CD1c-positive myeloid dendritic cell (primary cell): Measurements from ENCODE around the gene NEDD4L.

Experiments used
- DNase-seq: peaks from one replicate; pipeline ENCODE4 v3.0.0-alpha.2; 2016; ENCODE audit errors: extremely low spot score

The NEDD4L gene

DNA sequence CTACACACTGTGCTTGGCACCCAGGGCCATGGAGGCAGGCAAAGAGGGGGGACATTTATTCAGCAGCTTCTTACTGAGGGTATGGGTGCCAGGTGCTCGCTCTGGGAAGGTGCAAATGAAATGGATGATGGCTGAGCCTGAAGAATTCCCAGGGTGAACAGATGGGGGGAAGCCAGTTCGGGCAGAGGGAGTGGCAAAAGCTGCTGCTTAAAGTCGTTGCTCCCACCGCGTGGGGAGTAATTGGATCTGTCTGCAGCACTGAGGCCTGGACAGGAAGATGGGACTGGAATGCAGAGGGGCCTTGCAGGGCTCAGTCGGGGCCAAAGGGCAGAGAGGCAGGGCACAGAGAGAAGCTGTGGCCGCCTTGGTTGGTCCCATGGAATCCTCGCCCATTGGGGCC lies 51.2 kb downstream of the NEDD4L start:
- DNase-seq, result no peak

- DNase-seq, result no peak
These were observed 51.6 kb downstream of the NEDD4L start for GRCh38 chr18:58095655-58096054.

- DNase-seq, result no peak
These were observed 52.6 kb downstream of the NEDD4L start for GRCh38 chr18:58096658-58097057.

DNA sequence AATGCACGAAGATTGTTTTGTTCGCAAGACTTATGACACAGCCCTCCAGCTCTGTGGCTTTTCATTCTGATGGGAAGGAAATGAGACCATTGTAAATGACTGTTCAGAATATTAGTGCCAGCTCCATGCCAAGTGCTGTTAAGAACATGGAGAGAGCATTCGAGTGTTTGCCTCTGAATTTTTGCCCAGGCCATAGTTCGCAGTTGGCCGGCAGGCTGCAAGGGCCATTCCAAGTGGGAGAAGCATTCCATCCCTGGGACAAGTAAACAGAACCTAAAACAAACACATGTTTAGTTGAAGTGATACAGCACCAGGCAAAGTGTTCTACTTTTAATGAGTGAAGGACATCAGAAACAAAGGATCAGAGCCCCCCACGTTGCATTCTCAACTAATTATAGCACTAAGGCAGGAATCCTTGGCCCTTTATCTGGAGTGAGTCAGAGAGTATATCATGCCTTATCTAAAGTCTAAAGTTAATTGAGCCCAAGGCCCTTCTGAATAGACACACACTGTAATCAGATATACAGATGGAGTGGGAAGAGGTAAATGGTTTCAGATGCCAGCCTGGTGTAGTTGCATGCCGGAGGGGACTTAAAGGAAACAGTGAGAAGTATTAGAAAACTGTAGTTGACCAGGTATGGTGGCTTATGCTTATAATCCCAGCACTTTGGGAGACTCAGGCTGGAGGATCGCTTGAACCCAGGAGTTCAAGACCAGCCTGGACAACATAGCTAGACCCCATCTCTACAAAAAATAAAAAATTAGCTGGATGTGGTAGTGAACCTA lies 53.3 kb downstream of the NEDD4L start:
- DNase-seq, result no peak

GRCh38 chr18:58097907-58098166 lies 53.8 kb downstream of the NEDD4L start:
- DNase-seq, result no peak

DNA sequence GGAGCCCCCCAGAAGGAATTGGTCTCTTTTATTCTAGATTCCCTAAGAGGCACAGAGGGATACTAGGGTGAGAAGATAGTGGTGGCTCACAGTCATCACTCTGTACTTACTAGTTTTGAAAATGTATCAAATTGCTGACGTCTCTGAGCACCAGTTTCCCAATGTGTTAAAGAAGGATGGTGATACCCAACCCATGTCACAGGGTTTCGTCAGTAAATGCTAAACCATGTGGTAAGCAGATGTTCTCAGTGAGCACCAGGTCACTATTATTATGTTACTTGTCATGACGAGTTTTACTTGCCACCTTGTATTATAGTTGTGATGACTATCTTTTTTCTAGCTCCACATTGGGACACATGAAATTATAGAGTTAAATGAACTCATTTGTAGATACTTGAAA lies 54.7 kb downstream of the NEDD4L start:
- no peak for DNase-seq

DNA sequence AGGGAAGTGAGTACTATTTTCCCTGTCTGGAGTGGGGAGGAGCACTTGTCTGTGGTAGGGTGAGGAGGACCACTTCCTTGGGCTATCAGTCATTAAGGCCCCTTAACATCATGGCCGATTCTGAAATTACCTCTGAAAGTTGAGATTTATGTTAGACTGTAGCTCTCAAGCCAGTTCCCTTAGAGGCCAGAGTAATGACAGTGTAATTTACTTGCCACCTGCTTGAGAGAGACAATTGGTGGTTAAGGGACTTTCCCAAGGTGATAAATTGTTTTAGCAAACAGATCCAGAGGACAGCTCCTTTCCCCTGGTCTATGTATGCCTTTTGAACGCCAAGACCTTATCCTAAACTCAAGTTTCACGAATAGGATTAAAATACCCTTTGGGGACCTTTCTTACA lies 56.1 kb downstream of the NEDD4L start:
- no peak for DNase-seq

DNA sequence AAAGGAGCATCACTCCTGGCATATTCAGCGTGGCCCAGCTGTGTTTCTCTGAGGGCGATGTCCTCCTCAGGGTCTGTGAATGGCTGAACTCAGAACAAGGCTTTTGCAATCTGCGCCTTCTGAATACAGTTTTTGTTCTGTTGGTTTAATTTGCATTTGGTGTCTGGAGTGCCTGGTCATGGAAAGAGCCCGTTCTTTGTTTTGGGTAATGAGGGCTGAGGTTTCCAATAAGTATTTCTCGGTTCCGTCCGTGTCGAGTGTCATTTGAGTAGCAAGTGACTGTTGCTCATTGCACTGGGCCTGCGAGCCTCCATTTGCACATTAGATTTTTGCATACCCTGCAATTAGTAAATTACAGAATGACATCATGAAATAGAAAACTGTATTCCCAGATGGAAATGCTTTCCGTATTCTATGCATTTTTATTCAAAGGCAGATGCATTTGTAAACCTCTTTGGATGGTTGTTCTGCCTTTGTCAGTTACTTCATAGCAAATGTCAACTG lies 57.3 kb downstream of the NEDD4L start:
- no peak for DNase-seq

GRCh38 chr18:58102018-58102417 lies 58.0 kb downstream of the NEDD4L start:
- DNase-seq, result no peak

- no peak for DNase-seq
These were observed 58.8 kb downstream of the NEDD4L start for GRCh38 chr18:58102875-58103274.

- DNase-seq, result no peak
These were observed 59.4 kb downstream of the NEDD4L start for GRCh38 chr18:58103339-58103985.

DNA sequence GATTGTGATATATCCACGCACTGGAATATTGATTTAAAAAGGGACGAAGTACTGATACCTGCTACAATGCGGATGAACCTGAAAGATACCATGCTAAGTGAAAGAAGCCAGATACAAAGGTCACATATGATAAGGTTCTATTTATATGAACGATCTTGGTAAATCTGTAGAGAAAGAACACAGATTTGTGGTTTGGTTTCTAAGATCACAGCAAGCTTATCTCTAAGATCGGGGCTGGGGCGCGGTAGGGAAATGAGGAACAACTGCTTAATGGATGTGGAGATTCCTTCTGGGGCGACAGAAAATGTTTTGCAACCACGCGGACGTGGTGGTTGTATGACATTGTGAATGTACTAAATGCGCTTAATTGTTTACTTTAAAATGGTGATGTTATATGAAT lies 60.1 kb downstream of the NEDD4L start:
- DNase-seq, result no peak

- DNase-seq, result no peak
These were observed 61.3 kb downstream of the NEDD4L start for GRCh38 chr18:58105206-58105887.

DNA sequence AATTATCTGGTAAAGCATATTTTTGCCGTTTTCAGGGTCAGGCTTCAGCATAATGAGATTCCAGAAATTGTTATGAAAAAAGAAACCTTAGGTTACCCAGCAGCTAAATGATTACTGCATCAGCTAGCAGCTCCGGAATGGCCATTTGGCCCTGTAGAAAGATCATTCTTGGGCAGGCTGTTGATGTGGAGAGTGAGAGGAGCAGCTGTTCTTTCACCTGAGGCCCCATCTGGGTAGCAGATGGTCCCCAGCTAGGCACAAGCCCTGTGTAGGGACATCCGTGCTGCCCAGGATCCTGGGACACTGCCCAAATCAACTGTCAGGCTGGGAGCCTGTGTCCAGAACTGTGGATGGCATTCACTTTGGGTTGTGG lies 61.8 kb downstream of the NEDD4L start:
- no peak for DNase-seq

DNA sequence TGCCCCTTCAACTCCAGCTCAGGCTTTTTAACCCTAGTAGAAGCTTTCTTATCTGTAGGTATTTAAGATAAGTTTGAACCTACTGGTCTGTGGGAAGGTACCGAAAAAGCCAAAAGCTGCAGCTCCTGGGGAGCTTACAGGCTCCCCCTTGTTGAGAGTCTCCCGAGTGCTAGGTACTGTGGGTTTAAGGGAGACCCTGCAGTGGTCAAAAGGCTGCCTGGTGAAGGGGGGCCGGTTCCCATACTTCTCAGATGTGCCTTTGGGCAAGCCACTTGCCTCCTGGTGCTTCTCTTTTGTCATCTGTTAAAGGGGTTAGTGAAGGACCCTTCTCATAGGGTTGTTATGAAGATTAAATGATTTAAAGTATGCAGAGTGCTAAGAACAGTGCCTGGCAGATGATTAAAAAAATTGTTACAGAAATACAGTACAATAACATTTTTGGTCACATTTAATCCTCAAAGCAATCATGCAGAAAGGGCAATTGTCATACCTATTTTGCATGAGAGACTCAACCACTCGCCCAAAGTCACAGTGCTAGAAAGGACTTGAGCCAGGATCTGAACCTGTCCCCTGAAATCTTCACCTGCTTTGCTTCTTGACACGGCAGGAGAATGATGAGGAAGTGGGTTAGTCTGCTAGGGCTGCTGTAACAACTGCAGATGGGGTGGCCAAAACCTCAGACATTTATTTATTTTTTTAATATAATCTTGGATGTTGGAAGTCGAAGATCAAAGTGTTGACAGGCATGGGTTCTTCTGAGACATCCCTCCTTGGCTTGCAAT lies 62.5 kb downstream of the NEDD4L start:
- DNase-seq, result no peak

- DNase-seq, result no peak
These were observed 65.2 kb downstream of the NEDD4L start for GRCh38 chr18:58109256-58109655.

- no peak for DNase-seq
These were observed 66.4 kb downstream of the NEDD4L start for GRCh38 chr18:58110398-58110797.

- DNase-seq, result no peak
These were observed 68.1 kb downstream of the NEDD4L start for GRCh38 chr18:58112174-58112573.

GRCh38 chr18:58113337-58113736 lies 69.3 kb downstream of the NEDD4L start:
- DNase-seq, result no peak

DNA sequence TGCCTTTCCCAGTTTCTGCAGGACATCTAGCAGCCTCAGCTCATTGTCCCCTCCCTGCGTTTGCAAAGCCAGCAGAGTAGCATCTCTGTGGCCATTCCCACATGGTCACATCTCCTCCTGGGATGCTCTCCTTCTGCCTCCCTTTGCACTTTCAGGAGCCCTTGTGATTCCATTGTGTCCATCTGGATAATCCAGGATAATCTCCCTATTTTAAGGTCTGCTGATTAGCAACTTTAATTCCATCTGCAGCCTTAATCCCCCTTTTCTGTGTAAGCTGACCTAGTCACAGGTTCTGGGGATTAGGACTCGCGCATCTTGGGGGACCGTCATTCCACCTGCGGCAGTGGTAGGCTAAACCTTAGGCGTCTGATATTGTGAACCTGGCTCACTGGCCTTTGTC lies 70.7 kb downstream of the NEDD4L start:
- DNase-seq, result no peak

- no peak for DNase-seq
These were observed 72.8 kb downstream of the NEDD4L start for GRCh38 chr18:58116818-58117217.

- peak; percentile 6 for DNase-seq
These were observed 73.9 kb downstream of the NEDD4L start for GRCh38 chr18:58117786-58118403.
